K562 (cell line): Measurements from ENCODE around the gene BNIP1. TPM values are rescaled to one million over a fixed set of nuclear protein-coding genes. Genes with fewer than 3 reads are reported as not detected.

Experiments
- ATAC-seq: fragments of 200-7000 bp; cut with Tn5 transposase; 3 replicates; pipeline ENCODE4 v1.9.1; 2020; ENCODE audit warnings: moderate library complexity
- BruUV-seq: library from RNA; stranded (reverse); fragments of 400-500 nt; replicated peaks from 2 replicates; lab custom pipeline; 2021; lab: Mats Ljungman, UMichigan
- CTCF ChIA-PET: fragments of 300-600 bp; formaldehyde crosslinking; extraction: SDS; loops from one replicate; lab custom pipeline; 2021; ENCODE audit warnings: low intra/inter-chr PET ratio; lab: Yijun Ruan, JAX
- POLR2A ChIA-PET: fragments of 300-600, 350-650 bp; sonication (Branson Sonifier 250); formaldehyde crosslinking; extraction: SDS; loops from one replicate; lab custom pipeline; 2021; ENCODE audit warnings: antibody characterized with exemption, inconsistent platforms; lab: Yijun Ruan, JAX
- DNase-seq, 4 experiments: peaks; one replicate each; pipeline versions ENCODE4 v3.0.0 to v3.0.0-alpha.2; 2011 to 2018; ENCODE audit warnings: low spot score in 3 of 4, mixed read lengths in 3 of 4; ENCODE audit errors: extremely low read depth in 1 of 4
- FAIRE-seq: peaks from 2 replicates; lab custom pipeline; 2011; peaks lifted over from hg19 to GRCh38; lab: Jason Lieb, UNC
- H2AFZ ChIP-seq: 2 replicates; pipeline ENCODE4 v1.6.0; 2011; ENCODE audit warnings: low read depth, low read length, control low read depth, inconsistent platforms
- H3K27ac ChIP-seq: fragments of 200-600 bp; 3 replicates; pipeline ENCODE4 v1.8.0; 2011; ENCODE audit warnings: low read depth, mild to moderate bottlenecking, control low read depth, inconsistent platforms, low read length, moderate library complexity, mixed read lengths; ENCODE audit errors: extremely low read depth
- H3K27me3 ChIP-seq, 2 experiments: fragments of 300-600 bp in 1 of 2; 2 replicates in 1 of 2; 3 replicates in 1 of 2; pipeline versions ENCODE4 v1.6.0 to v1.8.0; 2011; ENCODE audit warnings: inconsistent platforms in 2 of 2, low read length in 2 of 2, mild to moderate bottlenecking in 1 of 2, mixed read lengths in 1 of 2, moderate library complexity in 1 of 2; ENCODE audit not compliant: control insufficient read depth in 2 of 2, insufficient read depth in 2 of 2
- H3K36me3 ChIP-seq: fragments of 300-600 bp; 3 replicates; pipeline ENCODE4 v1.8.0; 2011; ENCODE audit warnings: mild to moderate bottlenecking, low read length, inconsistent platforms; ENCODE audit not compliant: control insufficient read depth, insufficient read depth
- H3K4me1 ChIP-seq, 2 experiments: fragments of 200-600 bp in 1 of 2; replicated peaks in 1 of 2; 2 replicates in 1 of 2; 3 replicates in 1 of 2; pipeline versions ENCODE4 v1.5.1 to v1.8.0; 2011; ENCODE audit warnings: inconsistent platforms in 2 of 2, low read length in 2 of 2, mild to moderate bottlenecking in 1 of 2, mixed read lengths in 1 of 2, moderate library complexity in 1 of 2; ENCODE audit not compliant: control insufficient read depth in 2 of 2, insufficient read depth in 2 of 2
- H3K4me2 ChIP-seq: 2 replicates; pipeline ENCODE4 v1.6.1; 2011; ENCODE audit warnings: low read length, control low read depth, inconsistent platforms, mixed read lengths; ENCODE audit not compliant: insufficient read depth
- H3K4me3 ChIP-seq: fragments of 200-600 bp; sonication (generic), shearing (Covaris generic); 2 replicates; pipeline ENCODE4 v1.5.1; 2016; ENCODE audit warnings: control low read depth, inconsistent platforms
- H3K79me2 ChIP-seq: fragments of 200-600 bp; 3 replicates; pipeline ENCODE4 v1.8.0; 2011; ENCODE audit warnings: low read length, inconsistent platforms; ENCODE audit not compliant: control insufficient read depth, insufficient read depth
- H3K9ac ChIP-seq, 2 experiments: 2 replicates each; pipeline versions ENCODE4 v1.6.0 to v1.6.1; 2011; ENCODE audit warnings: low read depth in 2 of 2, low read length in 2 of 2, control low read depth in 1 of 2, inconsistent platforms in 1 of 2, mild to moderate bottlenecking in 1 of 2, mixed read lengths in 1 of 2; ENCODE audit not compliant: insufficient read depth in 1 of 2
- H3K9me1 ChIP-seq: one replicate; pipeline ENCODE4 v1.6.0; 2011; ENCODE audit warnings: inconsistent platforms, mild to moderate bottlenecking, low read length, moderate library complexity; ENCODE audit not compliant: control insufficient read depth, insufficient read depth
- H3K9me3 ChIP-seq: replicated peaks from 2 replicates; pipeline ENCODE4 v1.5.1; 2011; ENCODE audit warnings: low read depth, low read length, inconsistent platforms; ENCODE audit not compliant: control insufficient read depth, insufficient read depth
- H4K20me1 ChIP-seq: replicated peaks from 2 replicates; pipeline ENCODE4 v1.6.1; 2011; ENCODE audit warnings: low read length, inconsistent platforms, mixed read lengths; ENCODE audit not compliant: control insufficient read depth, insufficient read depth
- AFF1 ChIP-seq, 2 experiments: fragments of 450-650 bp; IDR thresholded peaks; 2 replicates each; pipeline ENCODE4 v1.6.1; 2018; ENCODE audit warnings: mild to moderate bottlenecking in 2 of 2, low read depth in 1 of 2; ENCODE audit not compliant: partially characterized antibody in 2 of 2
- BHLHE40 ChIP-seq: IDR thresholded peaks from 2 replicates; pipeline ENCODE4 v1.6.1; 2011; ENCODE audit warnings: low read length, improper control_type of control experiment
- CSDE1 ChIP-seq, 2 experiments: fragments of 450-650 bp; IDR thresholded peaks; 2 replicates each; pipeline ENCODE4 v1.6.1; 2016; ENCODE audit warnings: mild to moderate bottlenecking in 1 of 2
- GATA2 ChIP-seq: sonication (generic); formaldehyde crosslinking; IDR thresholded peaks from 2 replicates; pipeline ENCODE4 v1.4.0; 2020; ENCODE audit warnings: mild to moderate bottlenecking, missing genetic modification reagents
- KLF16 ChIP-seq: IDR thresholded peaks from 2 replicates; pipeline ENCODE4 v1.6.1; 2016; ENCODE audit warnings: antibody characterized with exemption
- L3MBTL2 ChIP-seq: fragments of 450-650 bp; IDR thresholded peaks from 2 replicates; pipeline ENCODE4 v1.6.1; 2016; ENCODE audit warnings: mild to moderate bottlenecking, moderate library complexity
- SETDB1 ChIP-seq: IDR thresholded peaks from one replicate; pipeline ENCODE4 v1.6.1; 2012; ENCODE audit warnings: low read length, control low read depth, inconsistent platforms
- ZFP91 ChIP-seq: sonication (generic); formaldehyde crosslinking; IDR thresholded peaks from 2 replicates; pipeline ENCODE4 v1.8.0; 2022; ENCODE audit warnings: mild to moderate bottlenecking, missing genetic modification reagents
- ZFPM2 ChIP-seq: fragments of 250-450 bp; sonication (Bioruptor Pico); IDR thresholded peaks from 2 replicates; pipeline ENCODE4 v1.5.1; 2022; ENCODE audit warnings: mild to moderate bottlenecking
- ZNF449 ChIP-seq: fragments of 250-450 bp; sonication (Bioruptor Pico); IDR thresholded peaks from 2 replicates; pipeline ENCODE4 v1.8.0; 2022; ENCODE audit warnings: moderate library complexity, mild to moderate bottlenecking, inconsistent platforms
- ZNF583 ChIP-seq: fragments of 250-450 bp; sonication (Bioruptor Pico); IDR thresholded peaks from 2 replicates; pipeline ENCODE4 v1.4.0; 2020
- WGBS: fragments of 100-300 bp; shearing (Covaris generic); methylation state at CpG from one replicate; pipeline ENCODE4 v1.1.6; 2016; ENCODE audit warnings: low coverage, mixed read lengths; ENCODE audit not compliant: insufficient coverage; ENCODE audit errors: missing lambda C conversion rate; 5-methylcytosine and 5-hydroxymethylcytosine counted together
- in situ Hi-C: fragments of 300-500 bp; cut with MboI; formaldehyde crosslinking; loops from 4 replicates; pipeline ENCODE4 v1.15.0; 2018; ENCODE audit warnings: inconsistent platforms, mixed read lengths
- intact Hi-C: fragments of 100-400 bp; cut with micrococcal nuclease; formaldehyde crosslinking; loops from 2 replicates; pipeline ENCODE4 v1.14.2; 2022
- polyA plus RNA-seq, 8 experiments: library from polyadenylated mRNA; depleted of rRNA in 4 of 8; stranded (reverse) in 5 of 8; unstranded in 3 of 8; fragments of >200 nt; fragmentation: Nextera tagmentation in 2 of 8; fragmentation: Illumina TruSeq in 1 of 8; extraction: Ambion mirVana in 2 of 8; extraction: Trizol in 1 of 8; gene quantifications; 2 replicates each; pipeline versions ENCODE4 v1.2.1 to v1.2.3, GENCODE V29; 2011 to 2014; ENCODE audit warnings: inconsistent platforms in 1 of 8, missing spikeins in 1 of 8
- total RNA-seq, 7 experiments: library from RNA; depleted of rRNA in 6 of 7; stranded (reverse); fragments of >200 nt in 6 of 7; fragmentation: Illumina TruSeq in 2 of 7; extraction: Trizol in 2 of 7; gene quantifications; 2 replicates each; pipeline versions ENCODE4 v1.2.1 to v1.2.3, GENCODE V29; 2011 to 2021; ENCODE audit warnings: low replicate concordance in 1 of 7

BNIP1 gene
- total and polyA plus RNA-seq, 9 of the 15 experiments (the other 6 are each of a cell fraction or from before 2014, with no cell fraction given), result 18.8 to 65.0 (median 26.2) TPM

- no peak for TF ChIP-seq ZNF449 (CRISPR knock-in tag)
- TF ChIP-seq GATA2, result no peak
Measured at GRCh38 chr5:173139631-173140030, 4.7 kb upstream of the BNIP1 start (continued).

GRCh38 chr5:173140769-173141168 lies 3.6 kb upstream of the BNIP1 start:
- 32% methylated on average over 3 of the region's 4 CpGs for WGBS

More at GRCh38 chr5:173140769-173141168, 3.6 kb upstream of the BNIP1 start:
- in situ Hi-C loops, result no loop called here
- no peaks in the 10 kb centered on the region for H3K27me3 ChIP-seq
- ChIA-PET CTCF (no interaction called here), POLR2A (interaction anchor here (0.7 kb wide), 1 partner anchor 131 kb away, joined by 3 read pairs; no protein-coding TSS in a partner anchor)
- H3K4me2 ChIP-seq, result no peak overlapping the region
- FAIRE-seq, result no peak
- no peaks in the 10 kb centered on the region for H3K9me3 ChIP-seq
- DNase-seq, result no peak
- no peak overlapping the region for H3K4me3 ChIP-seq
- no peaks in the 10 kb centered on the region for H4K20me1 ChIP-seq
- no TSS peak for BruUV-seq
- no peaks in the 10 kb centered on the region for H3K36me3 ChIP-seq
- no peak overlapping the region for H3K27ac ChIP-seq
- peaks cover 5% of the 10 kb centered on the region; the same call in 2 of the 3 replicates for H3K79me2 ChIP-seq
- peaks cover 7 to 12% of the 10 kb centered on the region in 2 experiments; a peak in 3 of 5 replicates for H3K4me1 ChIP-seq
- ATAC-seq, result no peak
- TF ChIP-seq CSDE1 (IDR thresholded peaks at IDR 0.05) (no peak), SETDB1 (no peak), BHLHE40 (no peak), ZFPM2 (no peak), AFF1 (IDR thresholded peaks at IDR 0.05; ENCODE audit: low read depth in 1 of 2, partially characterized antibody in 2 of 2) (no peak), KLF16 (no peak), ZNF583 (CRISPR knock-in tag) (no peak), ZFP91 (CRISPR knock-in tag) (no peak), L3MBTL2 (no peak)
- no peak overlapping the region for H2AFZ ChIP-seq
- H3K9me1 ChIP-seq, result no peaks in the 10 kb centered on the region
- no peak overlapping the region for H3K9ac ChIP-seq
- intact Hi-C loops, result no loop called here
